NCI-H82 (cell line): ENCODE data around the gene FRA10AC1.
A peak's percentile ranks its signal among the peaks of the same experiment; 100 is the strongest.

ENCODE experiments used
- DNase-seq: peaks from one replicate; lab custom pipeline; 2025; lab: John Stamatoyannopoulos, UW

The FRA10AC1 gene

GRCh38 chr10:93702210-93703001 is at the start of gene FRA10AC1:
Gene FRA10AC1, minus strand, starts transcription at chr10:93702592. Its CDS starts 2,486 bp downstream, at chr10:93700106.
- peak; percentile 89 for DNase-seq

GRCh38 chr10:93751832-93752231 is 49.4 kb upstream of the FRA10AC1 start:
- DNase-seq, result peak; percentile 50

- no peak for DNase-seq
Measured at GRCh38 chr10:93751124-93751523, 48.7 kb upstream of the FRA10AC1 start.

GRCh38 chr10:93749218-93749799 is 46.9 kb upstream of the FRA10AC1 start:
- DNase-seq, result no peak

- peak; percentile 49 for DNase-seq
Measured at GRCh38 chr10:93746844-93747284, 44.5 kb upstream of the FRA10AC1 start.

GRCh38 chr10:93745408-93746065 is 43.1 kb upstream of the FRA10AC1 start:
- peak; percentile 63 for DNase-seq

- DNase-seq, result peak; percentile 10
Measured at GRCh38 chr10:93742633-93743349, 40.4 kb upstream of the FRA10AC1 start.

GRCh38 chr10:93741367-93741766 is 39.0 kb upstream of the FRA10AC1 start:
- no peak for DNase-seq

GRCh38 chr10:93726024-93726423 is 23.6 kb upstream of the FRA10AC1 start:
- DNase-seq, result no peak

GRCh38 chr10:93723153-93723552 is 20.8 kb upstream of the FRA10AC1 start:
- DNase-seq, result no peak

GRCh38 chr10:93722550-93722949 is 20.2 kb upstream of the FRA10AC1 start:
- no peak for DNase-seq

GRCh38 chr10:93719901-93720300 is 17.5 kb upstream of the FRA10AC1 start:
- DNase-seq, result no peak

- DNase-seq, result no peak
Measured at GRCh38 chr10:93718937-93719725, 16.7 kb upstream of the FRA10AC1 start.

- no peak for DNase-seq
Measured at GRCh38 chr10:93716766-93717165, 14.4 kb upstream of the FRA10AC1 start.

GRCh38 chr10:93715345-93715744 is 13.0 kb upstream of the FRA10AC1 start:
- no peak for DNase-seq

- no peak for DNase-seq
Measured at GRCh38 chr10:93712593-93712992, 10.2 kb upstream of the FRA10AC1 start.

GRCh38 chr10:93711891-93712290 is 9.5 kb upstream of the FRA10AC1 start:
- DNase-seq, result no peak

GRCh38 chr10:93710333-93710909 is 8.0 kb upstream of the FRA10AC1 start:
- peak; percentile 2 for DNase-seq

GRCh38 chr10:93707623-93708022 is 5.2 kb upstream of the FRA10AC1 start:
- no peak for DNase-seq

- DNase-seq, result no peak
Measured at GRCh38 chr10:93704451-93704850, 2.1 kb upstream of the FRA10AC1 start.

- peak; percentile 0 for DNase-seq
Measured at GRCh38 chr10:93703841-93704240, 1.4 kb upstream of the FRA10AC1 start.
